CD4-positive, alpha-beta T cell (primary cell): ENCODE results near the gene SSBP2. TPM values are rescaled to one million over a fixed set of nuclear protein-coding genes. Genes with fewer than 3 reads are reported as not detected.

Source experiments
- ATAC-seq: fragments of 200-7000 bp; cut with Tn5 transposase; one replicate; pipeline ENCODE4 v1.10.0; 2022; ENCODE audit warnings: mild to moderate bottlenecking; ENCODE audit not compliant: poor library complexity
- CTCF ChIA-PET: fragments of 350-600 bp; sonication (Branson Sonifier 250); formaldehyde crosslinking; loops from one replicate; lab custom pipeline; 2021; ENCODE audit warnings: antibody characterized with exemption, inconsistent platforms; lab: Charles Lee
- POLR2A ChIA-PET: fragments of 350-600 bp; sonication (Branson Sonifier 250); formaldehyde crosslinking; loops from one replicate; lab custom pipeline; 2021; ENCODE audit warnings: antibody characterized with exemption, inconsistent platforms; lab: Charles Lee
- DNase-seq, 14 experiments: peaks; one replicate each; pipeline ENCODE4 v3.0.0-alpha.2; 2013 to 2020; ENCODE audit warnings: mixed read lengths in 2 of 14
- H3K27ac ChIP-seq, 2 donors: one replicate each; pipeline versions ENCODE4 v1.5.1 to v1.7.0; 2013; ENCODE audit warnings: low read length in 2 of 2, low read depth in 1 of 2, mild to moderate bottlenecking in 1 of 2
- H3K27me3 ChIP-seq, 2 experiments: 1 replicate in 1 of 2; 2 replicates in 1 of 2; pipeline versions ENCODE4 v1.6.1 to v1.7.0; 2013; ENCODE audit warnings: low read length in 2 of 2, control low read depth in 1 of 2, mild to moderate bottlenecking in 1 of 2, moderate library complexity in 1 of 2; ENCODE audit not compliant: insufficient read depth in 2 of 2, control insufficient read depth in 1 of 2
- H3K36me3 ChIP-seq: one replicate; pipeline ENCODE4 v1.6.1; 2013; ENCODE audit warnings: low read length, control low read depth; ENCODE audit not compliant: insufficient read depth
- H3K4me1 ChIP-seq: one replicate; pipeline ENCODE4 v1.6.1; 2013; ENCODE audit warnings: low read length, control low read depth; ENCODE audit not compliant: insufficient read depth
- H3K4me3 ChIP-seq: one replicate; pipeline ENCODE4 v1.5.1; 2013; ENCODE audit warnings: mild to moderate bottlenecking, low read length, moderate library complexity
- H3K9me3 ChIP-seq, 2 experiments: 1 replicate in 1 of 2; 2 replicates in 1 of 2; pipeline versions ENCODE4 v1.6.1 to v1.7.0; 2013; ENCODE audit warnings: low read length in 2 of 2, mild to moderate bottlenecking in 2 of 2, control low read depth in 1 of 2, moderate library complexity in 1 of 2; ENCODE audit not compliant: control insufficient read depth in 1 of 2, insufficient read depth in 1 of 2
- H3K27ac Mint-ChIP-seq: one replicate; pipeline ENCODE4 v1.8.0; 2020; ENCODE audit warnings: mixed read lengths
- H3K27me3 Mint-ChIP-seq: one replicate; pipeline ENCODE4 v1.8.0; 2021; ENCODE audit warnings: mixed read lengths
- H3K36me3 Mint-ChIP-seq: one replicate; pipeline ENCODE4 v1.8.0; 2021; ENCODE audit warnings: low read depth, mixed read lengths
- H3K4me1 Mint-ChIP-seq: one replicate; pipeline ENCODE4 v1.8.0; 2021; ENCODE audit warnings: low read depth, mixed read lengths
- H3K4me3 Mint-ChIP-seq: one replicate; pipeline ENCODE4 v1.8.0; 2020; ENCODE audit warnings: mild to moderate bottlenecking, mixed read lengths
- H3K9me3 Mint-ChIP-seq: one replicate; pipeline ENCODE4 v1.8.0; 2020; ENCODE audit warnings: mixed read lengths
- CTCF ChIP-seq: fragments of 200-600 bp; IDR thresholded peaks from one replicate; pipeline ENCODE4 v1.8.0; 2022; ENCODE audit warnings: antibody characterized with exemption, mild to moderate bottlenecking
- intact Hi-C, 2 experiments: fragments of 100-400 bp; cut with DNase I in 1 of 2; cut with micrococcal nuclease in 1 of 2; formaldehyde crosslinking; loops; one replicate each; pipeline versions ENCODE4 v1.15.1 to v1.9.0; 2023 to 2025; cut with DNase I, micrococcal nuclease
- total RNA-seq, 174 experiments: library from RNA in 2 of 174; stranded (reverse) in 2 of 174; gene quantifications; one replicate each; pipeline ENCODE4 v1.2.3 and lab custom pipeline; 2021 to 2026

Gene SSBP2
- total RNA-seq, 2 experiments from 2014 or later = 33.5 to 36.3 TPM

GRCh38 chr5:81533629-81534405, 217.1 kb downstream of the SSBP2 start:
- Mint-ChIP-seq H3K4me1 (peaks cover 78% of the 10 kb centered on the region), H3K36me3 (peaks cover 14% of the 10 kb centered on the region), H3K27me3 (no peaks in the 10 kb centered on the region), H3K4me3 (peak overlapping the region; percentile 18), H3K27ac (peak overlapping the region; percentile 53), H3K9me3 (no peaks in the 10 kb centered on the region)
- no peak for TF ChIP-seq CTCF
- intact Hi-C loops = loop anchor here in 1 of 2 experiments (10.0 kb wide), 1 partner anchor 191 kb away; no protein-coding TSS in a partner anchor
- ATAC-seq = no peak
- Histone ChIP-seq H3K4me3 (no peak overlapping the region), H3K36me3 (no peaks in the 10 kb centered on the region), H3K4me1 (peaks cover 18% of the 10 kb centered on the region), H3K27ac (no peak overlapping the region), H3K27me3 (no peaks in the 10 kb centered on the region), H3K9me3 (no peaks in the 10 kb centered on the region)
- no peak for DNase-seq
- ChIA-PET CTCF (no interaction called here), POLR2A (interaction anchor here (0.8 to 1.0 kb wide), 2 partner anchors 217 to 832 kb away, joined by 3 read pairs; partner anchors contain the start of gene SSBP2)

GRCh38 chr5:81530919-81531318, 220.0 kb downstream of the SSBP2 start:
- Histone ChIP-seq H3K27me3 (no peaks in the 10 kb centered on the region), H3K9me3 (no peaks in the 10 kb centered on the region), H3K27ac (no peak overlapping the region), H3K4me3 (no peak overlapping the region), H3K4me1 (peaks cover 7% of the 10 kb centered on the region), H3K36me3 (no peaks in the 10 kb centered on the region)
- no peak overlapping the region for H3K27ac Mint-ChIP-seq
- H3K36me3 Mint-ChIP-seq = peaks cover 14% of the 10 kb centered on the region
- no peaks in the 10 kb centered on the region for H3K9me3 Mint-ChIP-seq
- H3K4me1 Mint-ChIP-seq = peaks cover 50% of the 10 kb centered on the region
- intact Hi-C loops = loop anchor here in 1 of 2 experiments (10.0 kb wide), 1 partner anchor 194 kb away; no protein-coding TSS in a partner anchor
- H3K4me3 Mint-ChIP-seq = no peak overlapping the region
- ChIA-PET CTCF (no interaction called here), POLR2A (no interaction called here)
- no peak for ATAC-seq
- H3K27me3 Mint-ChIP-seq = no peaks in the 10 kb centered on the region
- DNase-seq = no peak
- no peak for TF ChIP-seq CTCF

GRCh38 chr5:81525690-81526089, 225.2 kb downstream of the SSBP2 start:
- ChIA-PET CTCF (no interaction called here), POLR2A (no interaction called here)
- no peaks in the 10 kb centered on the region for H3K36me3 ChIP-seq
- no peak for TF ChIP-seq CTCF
- no peaks in the 10 kb centered on the region for H3K4me1 ChIP-seq
- ATAC-seq (peak; percentile 17), DNase-seq (no peak)
- H3K27ac Mint-ChIP-seq = no peak overlapping the region
- H3K27ac ChIP-seq = no peak overlapping the region
- no peaks in the 10 kb centered on the region for H3K9me3 Mint-ChIP-seq
- H3K4me3 ChIP-seq = no peak overlapping the region
- peaks cover 20% of the 10 kb centered on the region for H3K4me1 Mint-ChIP-seq
- H3K9me3 ChIP-seq = no peaks in the 10 kb centered on the region
- H3K4me3 Mint-ChIP-seq = no peak overlapping the region
- intact Hi-C loops = no loop called here
- H3K27me3 ChIP-seq = no peaks in the 10 kb centered on the region
- H3K27me3 Mint-ChIP-seq = no peaks in the 10 kb centered on the region
- H3K36me3 Mint-ChIP-seq = peaks cover 9% of the 10 kb centered on the region
